ENCODE data around the gene CTDNEP1.

CTDNEP1 gene

GRCh38 chr17:7214300-7215135 is 37.0 kb downstream of the CTDNEP1 start:
- DNase-seq: peak; percentile 95

- DNase-seq: peak; percentile 76
Measured at GRCh38 chr17:7213895-7214299, 37.6 kb downstream of the CTDNEP1 start.

GRCh38 chr17:7211491-7212273 is 39.9 kb downstream of the CTDNEP1 start:
- DNase-seq: no peak

DNA sequence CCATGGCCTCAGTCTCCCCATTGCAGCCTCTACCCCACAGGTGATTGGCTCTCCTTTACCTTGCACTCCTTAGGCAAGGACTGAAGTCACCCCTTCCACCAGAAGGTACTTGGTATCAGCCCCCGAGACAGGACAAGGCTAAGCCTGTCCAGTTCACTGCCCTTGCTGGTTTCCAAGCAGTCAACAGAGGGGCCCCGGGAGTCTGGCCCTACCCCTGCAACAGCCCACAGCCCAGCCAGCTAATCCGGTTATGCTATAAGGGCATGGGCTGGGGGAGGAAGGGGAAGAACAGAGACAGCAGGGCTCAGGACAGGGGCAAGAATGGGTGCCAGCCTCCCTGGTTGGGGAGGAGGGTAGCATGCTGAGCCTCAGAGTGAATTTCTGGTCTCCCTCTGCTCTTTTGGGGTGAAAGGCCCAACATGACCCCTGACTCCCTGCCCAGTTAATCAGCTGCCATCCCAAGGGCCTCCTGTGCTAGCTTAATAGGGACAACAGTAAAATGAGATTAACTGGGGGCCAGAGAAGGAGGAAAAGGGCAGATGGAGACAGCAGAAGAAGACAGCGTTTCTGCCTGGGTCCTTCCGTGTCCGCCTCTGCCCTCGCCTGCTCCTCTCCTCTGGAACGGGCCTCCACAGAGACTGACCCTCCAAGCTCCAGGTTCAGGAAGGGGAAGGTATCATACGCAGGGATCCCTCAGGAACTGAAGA is 42.6 kb downstream of the CTDNEP1 start:
- no peak for DNase-seq

GRCh38 chr17:7208027-7208571 is 43.4 kb downstream of the CTDNEP1 start:
- DNase-seq: no peak

- DNase-seq: no peak
Measured at GRCh38 chr17:7207120-7208001, 44.2 kb downstream of the CTDNEP1 start.

DNA sequence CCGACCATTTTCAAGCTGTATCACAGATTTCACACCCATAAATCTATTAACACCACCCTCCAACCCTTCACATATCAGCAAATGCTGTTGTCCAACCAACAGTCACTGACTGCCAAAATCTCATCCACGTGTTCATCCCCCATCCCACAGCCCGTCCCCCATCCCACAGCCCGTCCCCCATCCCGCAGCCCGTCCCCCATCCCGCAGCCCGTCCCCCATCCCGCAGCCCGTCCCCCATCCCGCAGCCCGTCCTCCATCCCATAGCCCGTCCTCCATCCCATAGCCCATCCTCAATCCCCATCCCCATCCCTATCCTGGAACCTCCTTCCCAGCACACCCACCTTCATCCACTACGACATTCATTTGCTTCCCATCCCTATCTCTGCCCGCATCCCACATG is 46.0 kb downstream of the CTDNEP1 start:
- DNase-seq: no peak

GRCh38 chr17:7204828-7205461 is 46.6 kb downstream of the CTDNEP1 start:
- peak; percentile 49 for DNase-seq

- DNase-seq: no peak
Measured at GRCh38 chr17:7204336-7204735, 47.2 kb downstream of the CTDNEP1 start.

GRCh38 chr17:7203391-7203790 is 48.1 kb downstream of the CTDNEP1 start:
- DNase-seq: no peak

GRCh38 chr17:7196651-7197401 is 54.7 kb downstream of the CTDNEP1 start:
- no peak for DNase-seq

- no peak for DNase-seq
Measured at GRCh38 chr17:7195971-7196370, 55.6 kb downstream of the CTDNEP1 start.
